ACC112 (cell line): ENCODE data around the gene ZNF786.

Experiments used
- H2AFZ ChIP-seq: fragments of 200-600 bp; sonication (generic); one replicate; pipeline ENCODE4 v1.6.0; 2017; ENCODE audit warnings: antibody characterized with exemption, low read length; ENCODE audit not compliant: unreplicated experiment
- H3K27ac ChIP-seq: fragments of 200-600 bp; sonication (generic); 2 replicates; pipeline ENCODE4 v1.5.1; 2014; ENCODE audit warnings: low read depth, mild to moderate bottlenecking, antibody characterized with exemption, low read length, moderate library complexity
- H3K27me3 ChIP-seq: fragments of 200-600 bp; sonication (generic); 2 replicates; pipeline ENCODE4 v1.6.1; 2014; ENCODE audit warnings: mild to moderate bottlenecking, antibody characterized with exemption, low read length, moderate library complexity, mixed read lengths; ENCODE audit not compliant: insufficient read depth
- H3K36me3 ChIP-seq: fragments of 200-600 bp; sonication (generic); 2 replicates; pipeline ENCODE4 v1.6.1; 2016; ENCODE audit warnings: mild to moderate bottlenecking, antibody characterized with exemption, low read length, moderate library complexity, mixed read lengths; ENCODE audit not compliant: insufficient read depth
- H3K4me1 ChIP-seq: fragments of 200-600 bp; sonication (generic); one replicate; pipeline ENCODE4 v1.6.1; 2016; ENCODE audit warnings: low read length, mixed read lengths; ENCODE audit not compliant: insufficient read depth, unreplicated experiment, control insufficient read depth
- H3K4me3 ChIP-seq: fragments of 200-600 bp; sonication (generic); 2 replicates; pipeline ENCODE4 v1.5.1; 2014; ENCODE audit warnings: mild to moderate bottlenecking, low read depth, low read length
- H3K79me2 ChIP-seq: fragments of 200-600 bp; sonication (generic); one replicate; pipeline ENCODE4 v1.6.0; 2016; ENCODE audit warnings: low read length; ENCODE audit not compliant: control insufficient read depth, unreplicated experiment, insufficient read depth

The ZNF786 gene

GRCh38 chr7:149084407-149084806, 6.1 kb downstream of the ZNF786 start:
- Histone ChIP-seq H2AFZ (no peak overlapping the region), H3K79me2 (peaks cover 10% of the 10 kb centered on the region), H3K27me3 (no peaks in the 10 kb centered on the region), H3K4me1 (no peaks in the 10 kb centered on the region), H3K36me3 (peaks cover 5% of the 10 kb centered on the region; the same call in 1 of the 2 replicates), H3K4me3 (no peak overlapping the region), H3K27ac (no peak overlapping the region)

- Histone ChIP-seq H3K36me3 (peaks cover 5% of the 10 kb centered on the region; the same call in 1 of the 2 replicates), H3K4me3 (no peak overlapping the region), H3K4me1 (no peaks in the 10 kb centered on the region), H2AFZ (no peak overlapping the region), H3K27ac (no peak overlapping the region), H3K79me2 (no peaks in the 10 kb centered on the region), H3K27me3 (no peaks in the 10 kb centered on the region)
Observed at GRCh38 chr7:149081914-149082313, 8.6 kb downstream of the ZNF786 start.

- H3K4me3 ChIP-seq, result no peak overlapping the region
- no peak overlapping the region for H2AFZ ChIP-seq
- no peaks in the 10 kb centered on the region for H3K27me3 ChIP-seq
- H3K79me2 ChIP-seq, result no peaks in the 10 kb centered on the region
- no peak overlapping the region for H3K27ac ChIP-seq
- no peaks in the 10 kb centered on the region for H3K4me1 ChIP-seq
- no peaks in the 10 kb centered on the region for H3K36me3 ChIP-seq
Observed at GRCh38 chr7:149077594-149077993, 12.9 kb downstream of the ZNF786 start.

- no peak overlapping the region for H3K4me3 ChIP-seq
- H3K4me1 ChIP-seq, result no peaks in the 10 kb centered on the region
- H3K36me3 ChIP-seq, result peaks cover 5% of the 10 kb centered on the region; the same call in 1 of the 2 replicates
- H3K27ac ChIP-seq, result no peak overlapping the region
- no peaks in the 10 kb centered on the region for H3K79me2 ChIP-seq
- no peaks in the 10 kb centered on the region for H3K27me3 ChIP-seq
- H2AFZ ChIP-seq, result no peak overlapping the region
Observed at GRCh38 chr7:149075286-149075685, 15.2 kb downstream of the ZNF786 start.

- H3K36me3 ChIP-seq, result peaks cover 5% of the 10 kb centered on the region; the same call in 1 of the 2 replicates
- H3K27ac ChIP-seq, result no peak overlapping the region
- no peak overlapping the region for H3K4me3 ChIP-seq
- no peaks in the 10 kb centered on the region for H3K4me1 ChIP-seq
- no peak overlapping the region for H2AFZ ChIP-seq
- no peaks in the 10 kb centered on the region for H3K79me2 ChIP-seq
- H3K27me3 ChIP-seq, result no peaks in the 10 kb centered on the region
Observed at GRCh38 chr7:149074116-149074885, 16.2 kb downstream of the ZNF786 start.

GRCh38 chr7:149072438-149072775, 18.1 kb downstream of the ZNF786 start:
- Histone ChIP-seq H3K27ac (no peak overlapping the region), H3K36me3 (peaks cover 5% of the 10 kb centered on the region; the same call in 1 of the 2 replicates)

GRCh38 chr7:149071641-149072437, 18.7 kb downstream of the ZNF786 start:
- Histone ChIP-seq H3K27me3 (no peaks in the 10 kb centered on the region), H2AFZ (no peak overlapping the region), H3K79me2 (no peaks in the 10 kb centered on the region), H3K4me1 (no peaks in the 10 kb centered on the region), H3K27ac (no peak overlapping the region), H3K36me3 (peaks cover 5% of the 10 kb centered on the region; the same call in 1 of the 2 replicates), H3K4me3 (no peak overlapping the region)

More at GRCh38 chr7:149072438-149072775, 18.1 kb downstream of the ZNF786 start:
- H3K79me2 ChIP-seq, result no peaks in the 10 kb centered on the region
- no peak overlapping the region for H2AFZ ChIP-seq
- H3K27me3 ChIP-seq, result no peaks in the 10 kb centered on the region
- no peak overlapping the region for H3K4me3 ChIP-seq
- H3K4me1 ChIP-seq, result no peaks in the 10 kb centered on the region

- no peaks in the 10 kb centered on the region for H3K79me2 ChIP-seq
- H2AFZ ChIP-seq, result no peak overlapping the region
- H3K4me3 ChIP-seq, result no peak overlapping the region
- no peaks in the 10 kb centered on the region for H3K27me3 ChIP-seq
- no peaks in the 10 kb centered on the region for H3K4me1 ChIP-seq
- peaks cover 5% of the 10 kb centered on the region; the same call in 1 of the 2 replicates for H3K36me3 ChIP-seq
- no peak overlapping the region for H3K27ac ChIP-seq
Observed at GRCh38 chr7:149071182-149071635, 19.3 kb downstream of the ZNF786 start.

- Histone ChIP-seq H3K4me3 (no peak overlapping the region), H3K79me2 (no peaks in the 10 kb centered on the region), H3K27me3 (no peaks in the 10 kb centered on the region), H3K36me3 (peaks cover 5% of the 10 kb centered on the region; the same call in 1 of the 2 replicates), H3K4me1 (no peaks in the 10 kb centered on the region), H3K27ac (no peak overlapping the region), H2AFZ (no peak overlapping the region)
Observed at GRCh38 chr7:149070372-149071125, 20.0 kb downstream of the ZNF786 start.

- Histone ChIP-seq H3K36me3 (peaks cover 5% of the 10 kb centered on the region; the same call in 1 of the 2 replicates), H3K27me3 (no peaks in the 10 kb centered on the region), H3K4me1 (no peaks in the 10 kb centered on the region), H2AFZ (no peak overlapping the region), H3K4me3 (no peak overlapping the region), H3K27ac (no peak overlapping the region), H3K79me2 (peaks cover 2% of the 10 kb centered on the region)
Observed at GRCh38 chr7:149067869-149068268, 22.6 kb downstream of the ZNF786 start.
